HCT116 (cell line): Measurements from ENCODE around the gene MAP1LC3B2. TPM values are rescaled to one million over a fixed set of nuclear protein-coding genes. Genes with fewer than 3 reads are reported as not detected.

Experiments
- ATAC-seq: fragments of 200-7000 bp; cut with Tn5 transposase; 2 replicates; pipeline ENCODE4 v1.9.1; 2020; ENCODE audit warnings: mild to moderate bottlenecking, moderate library complexity
- BruUV-seq: library from RNA; stranded (reverse); fragments of 400-500 nt; replicated peaks from 2 replicates; lab custom pipeline; 2021; lab: Mats Ljungman, UMichigan
- CTCF ChIA-PET: fragments of 300-600 bp; sonication (Branson Sonifier 250); formaldehyde crosslinking; loops from one replicate; lab custom pipeline; 2021; ENCODE audit warnings: antibody characterized with exemption; lab: Charles Lee
- POLR2A ChIA-PET: fragments of 300-600, 350-600 bp; sonication (Branson Sonifier 250); formaldehyde crosslinking; loops from one replicate; lab custom pipeline; 2021; ENCODE audit warnings: antibody characterized with exemption; lab: Charles Lee
- RAD21 ChIA-PET, 2 experiments: fragments of 300-600 bp; sonication (Branson Sonifier 250); formaldehyde crosslinking; loops; one replicate each; lab custom pipeline; 2023; ENCODE audit warnings: low total read pairs in 2 of 2; ENCODE audit not compliant: uncharacterized antibody in 2 of 2, unreplicated experiment in 2 of 2, low non-redundant PET in 1 of 2; lab: Charles Lee
- DNase-seq: peaks from one replicate; pipeline ENCODE4 v3.0.0-alpha.2; 2010; ENCODE audit warnings: low read depth, low spot score
- H2AFZ ChIP-seq: fragments of 200-600 bp; shearing (Covaris generic), sonication (generic); 2 replicates; pipeline ENCODE4 v1.6.1; 2017; ENCODE audit warnings: low read depth, mixed run types, mixed read lengths, antibody characterized with exemption, low read length; ENCODE audit not compliant: poor library complexity, severe bottlenecking
- H3K27ac ChIP-seq: 2 replicates; pipeline ENCODE4 v1.5.1; 2012; ENCODE audit warnings: low read depth, low read length
- H3K27me3 ChIP-seq: fragments of 200-600 bp; sonication (generic); 2 replicates; pipeline ENCODE4 v1.6.1; 2016; ENCODE audit warnings: mixed run types, low read length, mixed read lengths; ENCODE audit not compliant: insufficient read depth
- H3K36me3 ChIP-seq, 2 experiments: fragments of 200-500 bp in 1 of 2; fragments of 200-600 bp in 1 of 2; sonication (Bioruptor generic) in 1 of 2; sonication (generic) in 1 of 2; 2 replicates each; pipeline versions ENCODE4 v1.5.1 to v1.6.1; 2014 to 2016; ENCODE audit warnings: low read length in 2 of 2, inconsistent platforms in 1 of 2, mixed read lengths in 1 of 2, mixed run types in 1 of 2; ENCODE audit not compliant: insufficient read depth in 2 of 2, control insufficient read depth in 1 of 2
- H3K4me1 ChIP-seq, 2 experiments: fragments of 200-600 bp in 1 of 2; sonication (generic) in 1 of 2; 2 replicates each; pipeline versions ENCODE4 v1.5.1 to v1.6.1; 2012 to 2017; ENCODE audit warnings: low read length in 2 of 2, inconsistent platforms in 1 of 2, mild to moderate bottlenecking in 1 of 2, mixed read lengths in 1 of 2, mixed run types in 1 of 2, moderate library complexity in 1 of 2; ENCODE audit not compliant: insufficient read depth in 2 of 2, control insufficient read depth in 1 of 2
- H3K4me2 ChIP-seq: fragments of 200-600 bp; sonication (generic); 2 replicates; pipeline ENCODE4 v1.6.1; 2017; ENCODE audit warnings: mixed run types, low read length, mixed read lengths
- H3K4me3 ChIP-seq, 2 experiments: fragments of 200-600 bp in 1 of 2; sonication (generic) in 1 of 2; replicated peaks in 1 of 2; 2 replicates each; pipeline ENCODE4 v1.5.1; 2011 to 2016; ENCODE audit warnings: low read length in 2 of 2, control low read depth in 1 of 2, low read depth in 1 of 2, mild to moderate bottlenecking in 1 of 2, mixed read lengths in 1 of 2, mixed run types in 1 of 2
- H3K79me2 ChIP-seq: fragments of 200-600 bp; sonication (generic); 2 replicates; pipeline ENCODE4 v1.6.1; 2017; ENCODE audit warnings: mild to moderate bottlenecking, mixed run types, low read length, moderate library complexity, mixed read lengths; ENCODE audit not compliant: insufficient read depth
- H3K9ac ChIP-seq: fragments of 200-600 bp; sonication (generic); 2 replicates; pipeline ENCODE4 v1.6.1; 2016; ENCODE audit warnings: low read length, mixed read lengths
- H3K9me2 ChIP-seq: fragments of 200-600 bp; sonication (generic), shearing (Covaris generic); 2 replicates; pipeline ENCODE4 v1.6.1; 2017; ENCODE audit warnings: mixed run types, mild to moderate bottlenecking, moderate library complexity; ENCODE audit not compliant: insufficient read depth
- H3K9me3 ChIP-seq, 2 experiments: fragments of 200-500 bp in 1 of 2; fragments of 200-600 bp in 1 of 2; sonication (Bioruptor generic) in 1 of 2; sonication (generic) in 1 of 2; 2 replicates each; pipeline ENCODE4 v1.6.1; 2014 to 2017; ENCODE audit warnings: low read length in 2 of 2, mixed read lengths in 2 of 2, inconsistent platforms in 1 of 2, low read depth in 1 of 2, mild to moderate bottlenecking in 1 of 2, mixed run types in 1 of 2, moderate library complexity in 1 of 2; ENCODE audit not compliant: control insufficient read depth in 1 of 2, insufficient read depth in 1 of 2
- H4K20me1 ChIP-seq: fragments of 200-600 bp; sonication (generic), shearing (Covaris generic); 2 replicates; pipeline ENCODE4 v1.6.1; 2017; ENCODE audit warnings: mixed run types, mild to moderate bottlenecking, moderate library complexity; ENCODE audit not compliant: insufficient read depth
- ATF3 ChIP-seq: IDR thresholded peaks from 2 replicates; pipeline ENCODE4 v1.6.1; 2012
- CBX3 ChIP-seq: IDR thresholded peaks from 2 replicates; pipeline ENCODE4 v1.6.1; 2012; ENCODE audit warnings: low read depth
- CTCF ChIP-seq, 3 experiments: fragments of 200-600 bp in 1 of 3; sonication (generic) in 1 of 3; IDR thresholded peaks in 2 of 3; conservative IDR thresholded peaks in 1 of 3; 2 replicates each; pipeline ENCODE4 v1.5.1; 2012 to 2017; ENCODE audit warnings: low read depth in 2 of 3, low read length in 2 of 3, antibody characterized with exemption in 1 of 3, borderline replicate concordance in 1 of 3, control low read depth in 1 of 3, mild to moderate bottlenecking in 1 of 3, mixed read lengths in 1 of 3, mixed run types in 1 of 3, moderate library complexity in 1 of 3; ENCODE audit not compliant: insufficient read depth in 1 of 3
- EGR1 ChIP-seq: IDR thresholded peaks from 2 replicates; pipeline ENCODE4 v1.6.1; 2012; ENCODE audit warnings: low read depth
- ELF1 ChIP-seq: IDR thresholded peaks from 2 replicates; pipeline ENCODE4 v1.6.1; 2012; ENCODE audit warnings: low read depth, borderline replicate concordance
- JUND ChIP-seq: IDR thresholded peaks from 2 replicates; pipeline ENCODE4 v1.6.1; 2012
- POLR2AphosphoS5 ChIP-seq: IDR thresholded peaks from 2 replicates; pipeline ENCODE4 v1.6.1; 2011; ENCODE audit warnings: mild to moderate bottlenecking, low read depth, low read length, moderate library complexity
- SIN3A ChIP-seq: IDR thresholded peaks from 2 replicates; pipeline ENCODE4 v1.6.1; 2012; ENCODE audit warnings: low read depth
- TCF7L2 ChIP-seq: IDR thresholded peaks from 2 replicates; pipeline ENCODE4 v1.7.0; 2011; ENCODE audit warnings: borderline replicate concordance, inconsistent platforms; ENCODE audit not compliant: insufficient read depth, insufficient read length; ENCODE audit errors: extremely low read depth
- YY1 ChIP-seq: IDR thresholded peaks from 2 replicates; pipeline ENCODE4 v1.6.1; 2011; ENCODE audit warnings: low read length, low read depth, moderate library complexity, mild to moderate bottlenecking; ENCODE audit not compliant: insufficient replicate concordance; ENCODE audit errors: extremely low read depth
- ZBTB33 ChIP-seq: IDR thresholded peaks from 2 replicates; pipeline ENCODE4 v1.6.1; 2011; ENCODE audit warnings: mild to moderate bottlenecking, low read length, moderate library complexity; ENCODE audit not compliant: insufficient replicate concordance; ENCODE audit errors: extremely low read depth
- ZFX ChIP-seq: fragments of 450-650 bp; IDR thresholded peaks from 2 replicates; pipeline ENCODE4 v1.6.1; 2017
- intact Hi-C: fragments of 100-400 bp; cut with micrococcal nuclease; formaldehyde crosslinking; loops from 2 replicates; pipeline ENCODE4 v1.10.0; 2022
- total RNA-seq: library from RNA; stranded (reverse); gene quantifications from one replicate; pipeline ENCODE4 v1.2.1, GENCODE V29; 2021; ENCODE audit not compliant: unreplicated experiment

The MAP1LC3B2 gene
- total RNA-seq, 1 experiment from 2014 or later: 4.7 TPM

GRCh38 chr12:116604951-116605641 lies 45.9 kb downstream of the MAP1LC3B2 start:
- ATAC-seq: no peak
- no peaks in the 10 kb centered on the region for H3K36me3 ChIP-seq
- no peaks in the 10 kb centered on the region for H3K27me3 ChIP-seq
- ChIA-PET RAD21 (no interaction called here), CTCF (no interaction called here), POLR2A (no interaction called here)
- H3K9ac ChIP-seq: no peak overlapping the region
- H2AFZ ChIP-seq: no peak overlapping the region
- H3K79me2 ChIP-seq: no peaks in the 10 kb centered on the region
- intact Hi-C loops: loop anchor here (10.0 kb wide), 1 partner anchor 540 kb away; no protein-coding TSS in a partner anchor
- no peak overlapping the region for H3K4me3 ChIP-seq
- H3K9me3 ChIP-seq: no peaks in the 10 kb centered on the region
- BruUV-seq: no TSS peak
- no peaks in the 10 kb centered on the region for H3K9me2 ChIP-seq
- H4K20me1 ChIP-seq: no peaks in the 10 kb centered on the region
- TF ChIP-seq ZBTB33 (no peak), JUND (no peak), CTCF (IDR thresholded peaks at IDR 0.05 in 2 of 3, conservative IDR thresholded peaks at IDR 0.05 in 1 of 3; ENCODE audit: borderline replicate concordance in 1 of 3, insufficient read depth in 1 of 3, low read depth in 2 of 3, low read length in 2 of 3) (no peak), ELF1 (no peak), ATF3 (no peak), SIN3A (no peak), EGR1 (no peak), ZFX (no peak), YY1 (no peak), POLR2AphosphoS5 (no peak), CBX3 (no peak), TCF7L2 (no peak)
- TF ChIP-seq, all 23 proteins: peak for 0
- Histone ChIP-seq H3K4me2 (no peak overlapping the region), H3K4me1 (peaks cover 15 to 41% of the 10 kb centered on the region in 2 experiments), H3K27ac (no peak overlapping the region)
- no peak for DNase-seq
